RWPE2 (cell line): Measurements from ENCODE around the gene CEACAM20.

ENCODE experiments used
- ATAC-seq: fragments of 200-7000 bp; cut with Tn5 transposase; 3 replicates; pipeline ENCODE4 v1.9.1; 2021; ENCODE audit warnings: low read depth
- DNase-seq: peaks from one replicate; pipeline ENCODE4 v3.0.0-alpha.2; 2020; ENCODE audit warnings: low spot score
- H3K27ac ChIP-seq: fragments of 450-650 bp; 2 replicates; pipeline ENCODE4 v1.5.1; 2017; ENCODE audit warnings: mild to moderate bottlenecking; ENCODE audit not compliant: poor library complexity, severe bottlenecking
- H3K27me3 ChIP-seq: fragments of 250-450 bp; sonication (Bioruptor Pico); 2 replicates; pipeline ENCODE4 v1.5.1; 2021; ENCODE audit warnings: mild to moderate bottlenecking, moderate library complexity; ENCODE audit not compliant: insufficient read depth, poor library complexity, severe bottlenecking
- H3K36me3 ChIP-seq: fragments of 250-450 bp; sonication (Bioruptor Pico); 2 replicates; pipeline ENCODE4 v1.5.1; 2020; ENCODE audit warnings: low read depth, mild to moderate bottlenecking, moderate library complexity
- H3K4me1 ChIP-seq: fragments of 250-450 bp; sonication (Bioruptor Pico); 2 replicates; pipeline ENCODE4 v1.5.1; 2021; ENCODE audit warnings: mild to moderate bottlenecking, moderate library complexity; ENCODE audit not compliant: insufficient read depth, poor library complexity, severe bottlenecking
- H3K4me3 ChIP-seq: fragments of 250-450 bp; sonication (Bioruptor Pico); 2 replicates; pipeline ENCODE4 v1.5.1; 2021; ENCODE audit warnings: mild to moderate bottlenecking, moderate library complexity; ENCODE audit not compliant: severe bottlenecking
- H3K9me3 ChIP-seq: fragments of 250-450 bp; sonication (Bioruptor Pico); 2 replicates; pipeline ENCODE4 v1.5.1; 2021; ENCODE audit warnings: mild to moderate bottlenecking, moderate library complexity; ENCODE audit not compliant: severe bottlenecking
- TF ChIP-seq, protein P1 (sequence below): fragments of 450-650 bp; IDR thresholded peaks from one replicate; pipeline ENCODE4 v1.5.1; 2017; ENCODE audit warnings: mild to moderate bottlenecking, moderate library complexity; ENCODE audit not compliant: poor library complexity, severe bottlenecking

CEACAM20 gene

GRCh38 chr19:44549507-44549906, 20.0 kb upstream of the CEACAM20 start:
- no peak overlapping the region for H3K4me3 ChIP-seq
- TF ChIP-seq, protein P1, sequence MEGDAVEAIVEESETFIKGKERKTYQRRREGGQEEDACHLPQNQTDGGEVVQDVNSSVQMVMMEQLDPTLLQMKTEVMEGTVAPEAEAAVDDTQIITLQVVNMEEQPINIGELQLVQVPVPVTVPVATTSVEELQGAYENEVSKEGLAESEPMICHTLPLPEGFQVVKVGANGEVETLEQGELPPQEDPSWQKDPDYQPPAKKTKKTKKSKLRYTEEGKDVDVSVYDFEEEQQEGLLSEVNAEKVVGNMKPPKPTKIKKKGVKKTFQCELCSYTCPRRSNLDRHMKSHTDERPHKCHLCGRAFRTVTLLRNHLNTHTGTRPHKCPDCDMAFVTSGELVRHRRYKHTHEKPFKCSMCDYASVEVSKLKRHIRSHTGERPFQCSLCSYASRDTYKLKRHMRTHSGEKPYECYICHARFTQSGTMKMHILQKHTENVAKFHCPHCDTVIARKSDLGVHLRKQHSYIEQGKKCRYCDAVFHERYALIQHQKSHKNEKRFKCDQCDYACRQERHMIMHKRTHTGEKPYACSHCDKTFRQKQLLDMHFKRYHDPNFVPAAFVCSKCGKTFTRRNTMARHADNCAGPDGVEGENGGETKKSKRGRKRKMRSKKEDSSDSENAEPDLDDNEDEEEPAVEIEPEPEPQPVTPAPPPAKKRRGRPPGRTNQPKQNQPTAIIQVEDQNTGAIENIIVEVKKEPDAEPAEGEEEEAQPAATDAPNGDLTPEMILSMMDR = no peak
- H3K36me3 ChIP-seq = no peaks in the 10 kb centered on the region
- H3K27me3 ChIP-seq = no peaks in the 10 kb centered on the region
- H3K4me1 ChIP-seq = peaks cover 16% of the 10 kb centered on the region
- no peaks in the 10 kb centered on the region for H3K9me3 ChIP-seq
- DNase-seq (no peak), ATAC-seq (no peak)
- no peak overlapping the region for H3K27ac ChIP-seq

DNA sequence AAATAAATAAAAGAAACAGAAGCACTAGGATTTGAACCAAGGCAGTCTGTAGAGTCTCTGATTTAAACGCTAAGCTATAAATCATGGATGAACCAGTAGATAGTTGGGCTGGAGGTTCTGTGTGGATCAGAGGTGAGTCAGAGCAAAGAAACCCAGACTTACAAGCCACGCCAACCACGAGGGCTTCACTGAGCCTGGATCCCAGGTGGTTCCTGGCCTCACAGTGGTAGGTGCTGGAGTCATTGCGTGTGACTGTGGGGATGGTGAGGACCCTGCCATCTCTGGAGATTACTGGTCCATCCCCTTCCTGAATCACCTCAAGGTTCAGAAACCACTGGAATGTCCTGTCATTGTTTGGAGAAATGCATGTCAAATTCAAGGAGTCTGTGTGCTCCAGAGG, 19.3 kb upstream of the CEACAM20 start:
- no peak overlapping the region for H3K27ac ChIP-seq
- H3K27me3 ChIP-seq = no peaks in the 10 kb centered on the region
- no peak overlapping the region for H3K4me3 ChIP-seq
- TF ChIP-seq, protein P1 = no peak
- ATAC-seq (peak; percentile 31; the same call in 2 of the 3 replicates), DNase-seq (no peak)
- no peaks in the 10 kb centered on the region for H3K36me3 ChIP-seq
- peaks cover 8% of the 10 kb centered on the region for H3K4me1 ChIP-seq
- H3K9me3 ChIP-seq = no peaks in the 10 kb centered on the region

DNA sequence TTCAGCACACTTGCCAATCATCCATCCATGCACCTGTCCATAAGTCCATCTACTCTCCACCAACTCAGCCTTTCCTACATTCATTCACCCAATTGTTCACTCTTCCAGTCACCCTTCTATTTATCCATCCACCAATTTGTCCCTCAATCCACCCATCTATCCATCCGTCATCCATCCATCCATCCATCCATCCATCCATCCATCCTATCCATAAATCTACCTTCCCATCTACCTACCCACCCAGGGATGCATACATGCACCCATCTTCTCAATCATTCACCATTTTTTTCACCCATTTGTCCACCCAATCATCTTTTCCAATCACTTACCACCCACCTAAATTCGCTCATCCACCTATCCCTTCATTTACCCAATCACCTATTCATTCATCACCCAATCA, 14.6 kb upstream of the CEACAM20 start:
- TF ChIP-seq, protein P1 = no peak
- DNase-seq (no peak), ATAC-seq (no peak)
- Histone ChIP-seq H3K27ac (no peak overlapping the region), H3K36me3 (no peaks in the 10 kb centered on the region), H3K4me3 (no peak overlapping the region), H3K27me3 (no peaks in the 10 kb centered on the region), H3K9me3 (no peaks in the 10 kb centered on the region), H3K4me1 (no peaks in the 10 kb centered on the region)

- Histone ChIP-seq H3K27ac (no peak overlapping the region), H3K27me3 (no peaks in the 10 kb centered on the region), H3K4me3 (no peak overlapping the region), H3K9me3 (no peaks in the 10 kb centered on the region), H3K36me3 (no peaks in the 10 kb centered on the region), H3K4me1 (no peaks in the 10 kb centered on the region)
- TF ChIP-seq, protein P1 = no peak
- ATAC-seq = no peak
- DNase-seq = no peak
These were observed 13.2 kb upstream of the CEACAM20 start for GRCh38 chr19:44542671-44543070.

DNA sequence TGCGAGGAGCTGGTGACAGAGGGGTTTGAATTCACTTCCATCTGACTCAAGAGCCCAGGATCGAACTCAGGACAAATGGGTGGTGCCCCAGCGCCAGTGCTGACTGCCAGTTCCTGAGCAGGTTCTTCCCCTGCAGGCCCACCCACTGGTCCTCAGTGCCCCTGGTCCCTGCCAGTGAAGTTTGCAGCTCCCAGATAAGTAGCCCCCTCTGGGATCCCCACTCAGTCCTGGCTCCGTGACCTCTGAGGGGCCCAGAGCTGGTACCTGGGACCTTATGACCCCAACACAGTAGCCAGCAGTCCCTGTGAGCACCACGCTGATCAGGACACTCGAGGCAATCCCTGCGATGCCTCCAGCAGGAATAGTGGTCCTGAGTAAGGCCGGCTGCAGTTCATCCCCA, 11.3 kb upstream of the CEACAM20 start:
- TF ChIP-seq, protein P1 = no peak
- Histone ChIP-seq H3K9me3 (no peaks in the 10 kb centered on the region), H3K36me3 (no peaks in the 10 kb centered on the region), H3K4me3 (no peak overlapping the region), H3K4me1 (no peaks in the 10 kb centered on the region), H3K27me3 (no peaks in the 10 kb centered on the region), H3K27ac (no peak overlapping the region)
- DNase-seq (no peak), ATAC-seq (no peak)
